ENCODE measurements around the gene PC. TPM values are rescaled to one million over a fixed set of nuclear protein-coding genes. Genes with fewer than 3 reads are reported as not detected.

PC gene
- polyA plus RNA-seq, 2 of the 4 experiments (the other 2 are of a cell fraction): 14.2 to 45.9 TPM

GRCh38 chr11:66848671-66849500, 109.3 kb downstream of the PC start (continued):
- TF ChIP-seq KDM1A (IDR thresholded peaks at IDR 0.05; ENCODE audit: low read depth) (no peak), EHMT2 (IDR thresholded peaks at IDR 0.05; ENCODE audit: low read depth) (no peak)

DNA sequence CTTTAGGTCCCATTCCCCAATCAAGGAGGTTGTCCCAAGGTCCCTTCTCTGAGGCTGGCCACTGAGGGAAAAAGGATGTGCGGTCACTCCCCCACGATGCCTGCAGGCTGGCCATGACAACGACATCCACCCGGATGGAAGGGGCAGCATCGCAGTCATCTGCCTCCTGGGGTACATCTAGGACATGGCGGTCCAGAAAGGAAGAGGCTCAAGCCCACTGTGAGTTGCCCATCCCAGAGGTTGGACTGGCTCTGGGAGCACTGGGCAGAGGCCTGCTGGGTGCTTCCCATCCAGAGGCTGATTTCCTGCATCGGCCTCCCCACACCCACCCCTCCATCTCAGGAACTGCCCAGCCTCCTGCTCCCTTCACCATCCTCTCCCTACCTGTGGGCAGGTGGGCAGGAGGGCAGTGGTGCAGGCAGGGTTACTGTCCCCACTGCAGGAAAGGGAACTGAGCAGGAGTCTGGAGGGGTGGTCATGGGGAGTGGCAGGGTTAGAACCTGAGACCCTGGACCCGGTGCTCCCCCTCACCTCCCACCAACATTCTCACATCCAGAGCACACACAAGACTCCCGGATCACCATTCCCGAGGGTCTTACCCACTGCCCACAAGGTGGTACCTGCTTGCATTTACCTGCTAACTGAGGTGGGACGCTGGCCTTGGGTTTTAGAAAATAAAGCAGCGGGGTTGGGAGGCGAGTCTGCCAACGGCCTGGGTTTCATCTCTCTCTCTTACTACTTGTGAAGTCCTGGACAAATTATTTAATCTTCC, 110.5 kb downstream of the PC start:
- no peak for FAIRE-seq
- POLR2A ChIA-PET: no interaction called here
- Histone ChIP-seq H3K9me3 (no peaks in the 10 kb centered on the region), H3K4me3 (no peak overlapping the region), H3K4me1 (peaks cover 22% of the 10 kb centered on the region; the same call in 2 of the 3 replicates), H3K4me2 (no peak overlapping the region), H3K27ac (no peak overlapping the region)
- TF ChIP-seq HDAC2 (IDR thresholded peaks at IDR 0.05): no peak
- TF ChIP-seq, protein P1, sequence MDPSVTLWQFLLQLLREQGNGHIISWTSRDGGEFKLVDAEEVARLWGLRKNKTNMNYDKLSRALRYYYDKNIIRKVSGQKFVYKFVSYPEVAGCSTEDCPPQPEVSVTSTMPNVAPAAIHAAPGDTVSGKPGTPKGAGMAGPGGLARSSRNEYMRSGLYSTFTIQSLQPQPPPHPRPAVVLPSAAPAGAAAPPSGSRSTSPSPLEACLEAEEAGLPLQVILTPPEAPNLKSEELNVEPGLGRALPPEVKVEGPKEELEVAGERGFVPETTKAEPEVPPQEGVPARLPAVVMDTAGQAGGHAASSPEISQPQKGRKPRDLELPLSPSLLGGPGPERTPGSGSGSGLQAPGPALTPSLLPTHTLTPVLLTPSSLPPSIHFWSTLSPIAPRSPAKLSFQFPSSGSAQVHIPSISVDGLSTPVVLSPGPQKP (IDR thresholded peaks at IDR 0.05; ENCODE audit: low read depth, low read length): no peak
- no peak for TF ChIP-seq EHF (CRISPR knock-in tag; IDR thresholded peaks at IDR 0.05)
- no peak for TF ChIP-seq PHF8 (IDR thresholded peaks at IDR 0.05; ENCODE audit: borderline replicate concordance, low read depth)
- TF ChIP-seq CBX8 (IDR thresholded peaks at IDR 0.05): no peak
- CTCF ChIA-PET: interaction anchor here (1.4 to 2.3 kb wide), 2 partner anchors 19 to 128 kb away, joined by 4 to 9 read pairs; partner anchors contain the start of gene C11orf86
- no peak for DNase-seq (ENCODE audit: low read depth in 1 of 2, low spot score in 1 of 2)
- 84% methylated on average over 14 of the region's 14 CpGs for WGBS (ENCODE audit: missing lambda C conversion rate)
- no peak for ATAC-seq

DNA sequence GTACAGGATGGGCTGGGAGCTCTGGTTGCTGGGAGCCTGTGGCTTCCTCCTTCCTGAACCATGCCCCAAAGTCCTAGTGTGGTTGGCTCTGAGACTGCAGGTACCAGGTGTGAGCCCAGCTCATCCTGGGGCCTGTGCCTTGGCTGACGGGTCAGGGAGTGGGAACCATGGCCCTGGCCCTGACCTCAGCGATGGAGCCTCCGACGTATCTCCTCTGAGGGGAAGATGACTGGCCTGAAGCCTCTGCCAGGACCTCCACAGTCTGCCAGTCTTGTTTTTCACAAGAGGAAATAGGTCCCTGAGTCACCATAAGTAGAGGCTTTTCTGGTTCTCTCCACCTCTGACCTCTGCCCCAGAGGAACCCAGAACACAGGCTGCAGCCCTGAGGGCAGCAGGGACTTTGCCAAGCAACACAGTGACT, 111.5 kb downstream of the PC start:
- DNase-seq (ENCODE audit: low read depth in 1 of 2, low spot score in 1 of 2) (no peak), FAIRE-seq (no peak), ATAC-seq (no peak)
- TF ChIP-seq, protein P2, sequence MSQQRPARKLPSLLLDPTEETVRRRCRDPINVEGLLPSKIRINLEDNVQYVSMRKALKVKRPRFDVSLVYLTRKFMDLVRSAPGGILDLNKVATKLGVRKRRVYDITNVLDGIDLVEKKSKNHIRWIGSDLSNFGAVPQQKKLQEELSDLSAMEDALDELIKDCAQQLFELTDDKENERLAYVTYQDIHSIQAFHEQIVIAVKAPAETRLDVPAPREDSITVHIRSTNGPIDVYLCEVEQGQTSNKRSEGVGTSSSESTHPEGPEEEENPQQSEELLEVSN (IDR thresholded peaks at IDR 0.05; ENCODE audit: borderline replicate concordance, low read depth): no peak
- TF ChIP-seq KDM1A (IDR thresholded peaks at IDR 0.05; ENCODE audit: low read depth): no peak
- TF ChIP-seq ESRRA (IDR thresholded peaks at IDR 0.05; ENCODE audit: borderline replicate concordance, low read length): no peak
- TF ChIP-seq RFX5 (IDR thresholded peaks at IDR 0.05): no peak
- TF ChIP-seq SMC3 (IDR thresholded peaks at IDR 0.05): no peak
- TF ChIP-seq ZC3H11A (IDR thresholded peaks at IDR 0.05): no peak
- no peak for TF ChIP-seq CEBPB (IDR thresholded peaks at IDR 0.05)
- TF ChIP-seq CTCF (IDR thresholded peaks at IDR 0.05): no peak
- TF ChIP-seq, protein P1 (IDR thresholded peaks at IDR 0.05; ENCODE audit: low read depth, low read length): no peak
- no peak for TF ChIP-seq NFE2L2 (conservative IDR thresholded peaks at IDR 0.05; ENCODE audit: low read length)
- TF ChIP-seq HOXB13 (CRISPR knock-in tag; IDR thresholded peaks at IDR 0.05; ENCODE audit: low read depth): no peak
- TF ChIP-seq FOSL2 (IDR thresholded peaks at IDR 0.05): no peak
- TF ChIP-seq FOSL2 (CRISPR knock-in tag; IDR thresholded peaks at IDR 0.05): no peak
- no peak for TF ChIP-seq FOXS1 (CRISPR knock-in tag; IDR thresholded peaks at IDR 0.05)
- TF ChIP-seq JUNB (IDR thresholded peaks at IDR 0.05): no peak
- no peak for TF ChIP-seq MYC (IDR thresholded peaks at IDR 0.05; ENCODE audit: borderline replicate concordance, low read length)
- no peak for TF ChIP-seq MAFK (IDR thresholded peaks at IDR 0.05; ENCODE audit: partially characterized antibody)
- TF ChIP-seq, protein P3, sequence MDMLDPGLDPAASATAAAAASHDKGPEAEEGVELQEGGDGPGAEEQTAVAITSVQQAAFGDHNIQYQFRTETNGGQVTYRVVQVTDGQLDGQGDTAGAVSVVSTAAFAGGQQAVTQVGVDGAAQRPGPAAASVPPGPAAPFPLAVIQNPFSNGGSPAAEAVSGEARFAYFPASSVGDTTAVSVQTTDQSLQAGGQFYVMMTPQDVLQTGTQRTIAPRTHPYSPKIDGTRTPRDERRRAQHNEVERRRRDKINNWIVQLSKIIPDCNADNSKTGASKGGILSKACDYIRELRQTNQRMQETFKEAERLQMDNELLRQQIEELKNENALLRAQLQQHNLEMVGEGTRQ (IDR thresholded peaks at IDR 0.05): no peak
- Histone ChIP-seq H3K4me3 (no peak overlapping the region), H3K4me2 (no peak overlapping the region), H3K4me1 (peaks cover 28% of the 10 kb centered on the region), H3K27ac (peak overlapping the region in 1 of 2 experiments; percentile 11; a peak in 1 of 6 replicates), H3K9me3 (no peaks in the 10 kb centered on the region)
- ChIA-PET POLR2A (interaction anchor here (4.9 kb wide), 1 partner anchor 7 kb away, joined by 53 read pairs; no protein-coding TSS in a partner anchor), CTCF (interaction anchor here (1.0 to 5.5 kb wide), 7 partner anchors 8 to 150 kb away, joined by 3 to 30 read pairs (median 5); partner anchors contain the start of gene C11orf86)
- 96% methylated on average over 3 of the region's 4 CpGs for WGBS (ENCODE audit: missing lambda C conversion rate)
